Liver (tissue), 3 donors: Measurements from ENCODE around the gene PFKFB3.

Experiments
- CTCF ChIP-seq: fragments of 150-350 bp; IDR thresholded peaks from 2 replicates; pipeline ENCODE4 v1.5.1; 2017; ENCODE audit warnings: improper control_type of control experiment, low read depth, low read length; ENCODE audit not compliant: missing input control
- RAD21 ChIP-seq, 2 donors: IDR thresholded peaks; 2 replicates each; pipeline ENCODE4 v1.6.1; 2016; ENCODE audit warnings: antibody characterized with exemption in 2 of 2, mild to moderate bottlenecking in 2 of 2
- SP1 ChIP-seq: IDR thresholded peaks from 2 replicates; pipeline ENCODE4 v1.6.1; 2018; ENCODE audit warnings: antibody characterized with exemption, mild to moderate bottlenecking
- donor health status: healthy.
- donor health status: healthy.

GRCh38 chr10:6272126-6272525 lies 69.4 kb downstream of the PFKFB3 start:
- TF ChIP-seq RAD21 (IDR thresholded peaks at IDR 0.05) (no peak), CTCF (no peak), SP1 (no peak)
